Erythroblast (primary cell): ENCODE data around the gene CCDC137.
A peak's percentile ranks its signal among the peaks of the same experiment; 100 is the strongest.

Experiments used
- DNase-seq, 2 experiments: peaks; one replicate each; lab custom pipeline; 2025; lab: John Stamatoyannopoulos, UW
- GATA1 ChIP-seq: IDR thresholded peaks from 2 replicates; pipeline ENCODE4 v1.6.1; 2011; ENCODE audit warnings: low read depth, mild to moderate bottlenecking, control low read depth, low read length, moderate library complexity
- POLR2A ChIP-seq: IDR thresholded peaks from 2 replicates; pipeline ENCODE4 v1.6.1; 2011; ENCODE audit warnings: mild to moderate bottlenecking, low read length

Gene CCDC137

DNA sequence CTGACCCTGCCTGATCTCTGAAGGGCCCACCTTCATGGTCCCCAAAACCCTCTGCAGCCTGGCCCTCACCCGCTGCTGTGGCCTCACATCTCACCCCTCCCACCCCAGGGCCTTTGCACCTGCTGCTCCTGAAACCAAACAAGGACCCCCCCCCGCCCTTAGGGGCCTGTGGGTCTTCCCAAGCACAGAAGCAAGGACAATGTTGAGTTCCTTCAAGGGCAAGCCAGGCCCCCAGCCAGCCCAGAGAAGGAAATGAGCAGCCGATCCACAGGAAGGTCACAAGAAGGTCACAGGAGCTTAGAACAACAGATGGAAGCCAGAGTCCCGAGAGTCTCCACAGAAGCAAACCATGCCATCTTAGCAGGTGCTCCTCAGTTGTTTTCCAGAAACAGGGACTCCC, 9.7 kb upstream of the CCDC137 start:
- no peak for DNase-seq
- TF ChIP-seq GATA1: no peak
- TF ChIP-seq POLR2A: no peak

DNA sequence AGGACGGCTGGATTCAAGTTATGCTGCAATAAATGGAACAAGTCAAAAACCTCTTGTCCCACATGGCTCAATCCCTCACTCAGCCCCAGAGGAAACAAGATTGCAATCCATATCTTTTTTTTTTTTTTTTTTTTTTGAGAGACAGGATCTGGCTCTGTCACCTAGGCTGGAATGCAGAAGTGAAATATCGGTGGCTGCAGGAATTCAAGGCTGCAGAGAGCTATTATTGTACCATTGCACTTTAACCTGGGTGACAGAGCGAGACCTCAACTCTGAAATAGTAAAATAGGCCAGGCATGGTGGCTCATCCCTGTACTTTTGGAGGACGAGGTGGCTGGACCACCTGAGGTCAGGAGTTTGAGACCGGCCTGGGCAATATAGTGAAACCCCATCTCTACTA, 7.5 kb upstream of the CCDC137 start:
- TF ChIP-seq POLR2A (no peak), GATA1 (no peak)
- DNase-seq: no peak

DNA sequence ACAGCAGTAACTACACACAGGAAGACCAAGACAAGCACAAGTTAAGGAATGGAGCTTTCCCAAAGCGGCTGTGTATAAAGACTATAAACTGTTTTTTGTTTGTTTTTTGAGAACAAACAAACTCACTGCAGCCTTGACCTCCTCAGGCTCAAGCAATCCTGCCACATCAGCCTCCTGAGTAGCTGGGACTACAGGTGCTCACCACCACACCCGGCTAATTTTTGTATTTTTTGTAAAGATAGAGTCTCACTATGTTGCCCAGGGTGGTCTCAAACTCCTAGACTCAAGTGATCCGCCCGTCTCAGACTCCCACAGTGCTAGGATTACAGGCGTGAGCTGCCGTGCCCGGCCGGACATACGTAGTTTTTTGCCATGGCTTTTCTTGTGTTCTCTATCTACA, 6.1 kb upstream of the CCDC137 start:
- no peak for DNase-seq
- TF ChIP-seq POLR2A (no peak), GATA1 (no peak)

DNA sequence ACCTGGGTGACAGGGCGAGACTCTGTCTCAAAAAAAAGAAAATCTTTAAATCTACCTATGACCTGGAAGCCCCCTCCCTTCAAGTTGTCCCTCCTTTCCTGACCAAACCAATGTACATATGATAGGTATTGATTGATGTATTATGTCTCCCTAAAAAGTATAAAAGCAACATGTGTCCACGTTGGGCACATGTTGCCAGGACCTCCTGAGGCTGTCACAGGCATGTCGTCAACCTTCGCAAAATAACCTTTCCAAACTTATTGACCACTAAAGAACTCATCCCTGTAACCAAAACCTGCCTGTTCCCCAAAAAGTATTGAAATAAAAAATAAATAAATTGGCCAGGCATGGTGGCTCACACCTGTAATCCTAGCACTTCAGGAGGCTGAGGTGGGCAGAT, 4.5 kb upstream of the CCDC137 start:
- no peak for DNase-seq
- TF ChIP-seq POLR2A: no peak
- no peak for TF ChIP-seq GATA1

DNA sequence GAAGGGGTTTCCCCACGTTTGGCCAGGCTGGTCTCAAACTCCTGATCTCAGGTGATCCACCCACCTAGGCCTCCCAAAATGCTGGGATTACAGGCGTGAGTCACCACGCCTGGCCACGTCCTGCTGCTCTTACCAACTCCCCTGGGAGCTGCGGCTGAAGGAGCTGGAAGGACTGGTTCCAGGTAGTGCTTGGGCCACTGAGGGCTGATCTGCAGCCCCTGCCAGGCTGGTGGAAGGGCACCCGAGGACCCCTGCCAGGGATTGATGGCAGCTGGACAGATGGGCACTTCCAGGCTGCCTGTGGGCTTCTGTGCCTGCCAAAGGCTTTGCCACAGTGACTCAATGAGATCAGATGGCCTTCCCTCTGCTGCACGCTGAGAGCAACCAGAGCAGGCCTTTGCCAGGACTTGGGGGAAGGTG, 2.5 kb upstream of the CCDC137 start:
- no peak for DNase-seq
- TF ChIP-seq GATA1: no peak
- TF ChIP-seq POLR2A: no peak

DNA sequence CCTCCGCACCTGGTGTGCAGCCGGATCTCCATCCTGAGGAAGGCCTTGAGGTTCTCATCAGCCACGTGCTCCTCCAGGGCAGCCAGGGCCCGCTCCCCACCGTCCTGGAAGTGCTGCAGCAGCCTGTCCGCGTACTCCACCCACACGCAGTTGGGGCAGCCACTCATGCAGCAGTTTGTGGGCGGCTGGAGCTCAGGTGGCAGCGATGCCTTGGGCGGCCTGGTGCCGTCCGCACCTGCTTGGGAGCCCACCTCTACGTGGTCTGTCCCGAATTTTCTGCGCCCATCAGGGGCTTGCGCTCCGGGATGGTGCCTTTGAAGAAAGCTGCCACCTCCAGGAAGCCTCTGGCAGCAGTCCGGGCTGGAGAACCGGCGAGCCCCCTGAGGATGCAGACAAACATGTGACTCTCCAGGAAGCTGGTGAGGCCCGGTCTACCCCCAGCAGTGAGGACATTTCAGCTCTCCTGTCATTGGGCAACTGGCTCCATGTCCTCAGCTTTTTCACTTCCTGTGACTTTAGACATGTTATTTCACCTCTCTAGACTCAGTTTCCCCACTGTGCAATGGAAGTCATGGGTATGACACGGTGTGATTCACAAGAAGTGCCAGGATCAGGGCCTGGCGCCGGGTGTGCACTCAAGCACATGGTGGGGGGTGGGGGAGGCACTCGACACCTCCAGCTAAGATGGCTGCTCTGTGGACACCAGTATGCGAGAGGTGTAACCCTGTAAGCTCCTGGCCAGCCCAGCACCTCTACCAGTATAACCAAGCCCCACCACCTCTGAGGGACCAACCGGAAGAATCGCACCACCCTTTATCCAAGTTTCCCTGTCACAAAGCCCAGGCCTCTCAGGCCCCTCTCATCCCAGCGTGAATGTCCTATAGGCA, 1.1 kb upstream of the CCDC137 start:
- peak; percentile 62 to 65 for DNase-seq

DNA sequence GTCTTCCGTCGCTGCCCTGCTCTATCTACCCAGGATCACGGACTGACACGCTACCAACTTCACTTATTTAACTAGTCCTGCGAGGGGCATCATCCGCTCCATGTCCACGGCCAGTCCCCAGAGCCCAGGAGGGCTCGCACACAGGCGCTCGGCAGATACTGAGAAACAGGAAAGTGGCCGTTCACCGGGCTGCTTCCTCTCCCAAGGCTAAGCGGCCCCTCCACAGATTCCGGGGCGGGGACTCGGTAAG, 520 bp upstream of the CCDC137 start:
- DNase-seq: no peak
- TF ChIP-seq POLR2A: no peak
- TF ChIP-seq GATA1: no peak

More for the DNA sequence above, 1.1 kb upstream of the CCDC137 start:
- TF ChIP-seq GATA1 (no peak), POLR2A (no peak)

DNA sequence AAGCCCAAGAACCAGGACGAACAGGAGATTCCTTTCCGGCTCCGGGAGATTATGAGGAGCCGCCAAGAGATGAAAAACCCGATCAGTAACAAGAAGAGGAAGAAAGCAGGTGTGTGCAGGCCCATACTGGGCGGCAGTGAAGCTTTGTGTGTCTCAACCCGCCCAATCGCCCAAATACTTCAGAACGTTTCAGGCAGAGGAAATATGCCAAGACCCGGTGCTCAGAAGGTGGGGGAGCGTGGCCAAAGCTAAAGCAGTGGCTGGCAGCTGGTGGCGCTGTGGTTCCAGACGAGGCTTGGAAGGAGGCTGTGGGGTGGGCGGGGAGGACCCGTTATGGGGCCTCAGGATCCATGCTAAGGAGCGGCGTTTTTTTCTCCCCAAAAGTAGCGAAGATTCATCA, 1.2 kb downstream of the CCDC137 start:
- DNase-seq: peak; percentile 15 to 28
- no peak for TF ChIP-seq POLR2A
- no peak for TF ChIP-seq GATA1

DNA sequence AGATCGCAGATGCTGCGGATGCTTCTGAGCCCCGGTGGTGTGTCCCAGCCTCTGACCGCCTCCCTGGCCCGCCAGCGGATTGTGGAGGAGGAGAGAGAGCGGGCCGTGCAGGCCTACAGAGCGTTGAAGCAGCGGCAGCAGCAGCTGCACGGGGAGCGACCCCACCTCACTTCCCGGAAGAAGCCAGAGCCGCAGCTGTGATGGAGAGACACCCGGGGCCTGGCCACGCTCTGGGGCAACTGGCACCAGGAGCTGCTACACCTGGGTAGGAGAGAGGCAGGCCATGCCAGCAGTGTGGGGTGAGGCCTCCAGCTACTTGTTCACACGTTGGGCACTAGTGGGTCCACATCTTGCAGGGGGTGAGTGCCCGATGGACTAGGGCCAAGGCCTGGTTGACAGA, 6.0 kb downstream of the CCDC137 start:
- no peak for TF ChIP-seq POLR2A
- TF ChIP-seq GATA1: no peak
- no peak for DNase-seq

DNA sequence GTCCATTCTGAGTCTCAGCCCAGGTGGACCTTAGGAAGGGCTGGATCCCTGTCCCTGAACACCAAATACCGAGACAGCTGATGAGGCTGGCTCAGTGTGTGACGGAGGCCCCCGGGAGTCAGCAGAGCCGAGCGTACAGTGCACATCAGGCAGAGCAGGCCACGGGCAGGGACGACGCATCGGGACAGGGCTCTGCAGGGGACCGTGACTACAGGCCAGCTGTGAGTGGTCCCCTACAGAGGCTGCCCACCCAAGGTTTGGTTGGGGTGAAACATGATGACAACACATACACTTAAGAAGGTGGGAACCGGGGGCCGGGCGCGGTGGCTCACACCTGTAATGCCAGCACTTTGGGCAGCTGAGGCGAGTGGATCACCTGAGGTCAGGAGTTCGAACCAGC, 6.4 kb downstream of the CCDC137 start:
- TF ChIP-seq GATA1: no peak
- no peak for TF ChIP-seq POLR2A
- DNase-seq: no peak

DNA sequence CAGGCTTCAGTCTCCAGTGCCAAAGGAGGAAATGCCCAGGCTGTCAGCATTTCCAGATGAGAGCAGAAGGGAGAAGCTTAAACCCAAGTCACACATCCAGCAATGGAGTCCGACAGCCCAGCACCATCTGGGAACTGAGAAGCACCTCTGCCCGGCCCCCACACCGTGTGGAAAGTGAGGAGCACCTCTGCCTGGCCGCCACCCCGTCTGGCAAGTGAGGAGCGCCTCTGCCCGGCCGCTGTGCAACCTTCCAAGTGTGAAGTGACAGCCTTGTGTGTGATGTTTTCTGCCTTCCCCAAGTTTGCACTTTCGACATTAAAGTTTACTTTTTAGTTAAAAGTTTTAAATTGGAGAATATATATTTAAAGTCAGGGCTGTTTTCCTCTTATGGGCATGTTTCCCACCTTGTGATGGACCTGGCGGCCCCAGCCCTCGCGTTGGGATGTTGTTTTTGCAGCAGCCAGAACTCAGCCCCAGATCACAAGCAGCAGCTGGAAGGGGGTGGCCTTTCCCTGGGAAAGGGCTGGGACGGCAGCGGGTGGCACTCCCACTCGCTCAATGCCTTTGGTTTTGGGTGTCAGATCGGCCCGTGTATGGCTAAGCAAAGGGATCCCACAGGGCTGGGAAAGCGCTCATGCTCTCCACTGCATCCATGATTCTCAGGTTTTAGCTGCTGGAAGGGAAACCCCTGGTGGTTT, 7.2 kb downstream of the CCDC137 start:
- TF ChIP-seq GATA1: no peak
- no peak for TF ChIP-seq POLR2A
- DNase-seq: no peak

DNA sequence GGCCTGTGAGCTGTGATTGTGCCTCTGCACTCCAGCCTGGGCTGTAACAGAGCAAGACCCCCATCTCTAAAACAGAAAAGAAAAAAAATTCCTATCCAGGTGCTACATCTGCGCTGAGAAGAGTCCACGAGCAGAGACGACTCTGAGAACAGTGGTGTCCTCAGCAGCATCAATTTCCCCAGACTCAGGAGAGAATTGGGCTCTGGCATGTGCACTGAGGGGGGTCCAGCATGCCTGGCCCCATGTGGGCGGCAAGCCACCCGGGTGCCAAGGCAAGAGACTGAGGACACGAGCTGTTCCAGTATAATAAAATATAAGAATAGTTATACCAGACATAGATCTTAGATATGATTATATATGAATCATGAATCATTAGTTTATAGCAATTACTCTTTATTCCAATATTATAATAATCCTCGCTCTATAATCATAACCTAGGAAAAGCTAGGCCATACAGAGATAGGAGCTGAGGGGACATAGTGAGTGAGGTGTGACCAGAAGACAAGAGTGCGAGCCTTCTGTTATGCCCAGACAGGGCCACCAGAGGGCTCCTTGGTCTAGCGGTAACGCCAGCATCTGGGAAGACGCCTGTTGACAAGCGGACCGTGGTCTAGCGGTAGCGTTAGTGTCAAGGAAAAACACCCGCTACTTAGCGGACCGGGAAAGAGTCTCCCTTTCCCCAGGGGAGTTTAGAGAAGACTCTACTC, 9.1 kb downstream of the CCDC137 start:
- DNase-seq: peak; percentile 44 to 56

DNA sequence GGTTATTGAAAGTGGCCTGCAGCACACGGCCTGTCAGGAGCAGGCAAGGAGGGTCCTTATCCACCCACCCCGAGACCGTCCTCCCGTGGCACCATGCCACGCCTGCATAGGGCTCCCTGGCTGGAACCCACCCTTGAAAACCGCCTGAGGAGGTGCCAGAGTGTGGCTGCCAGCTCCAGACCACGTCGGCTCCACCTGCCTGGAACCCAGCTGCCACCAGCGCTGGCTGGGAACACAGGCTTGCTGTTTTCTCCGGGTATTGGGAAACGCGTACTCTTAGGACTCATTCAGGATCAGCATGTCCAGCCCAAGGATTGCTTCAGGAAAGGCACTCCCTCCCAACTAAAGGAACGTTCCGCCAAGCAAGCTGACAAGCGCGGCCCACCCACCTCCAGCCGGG, 10.4 kb downstream of the CCDC137 start:
- no peak for TF ChIP-seq POLR2A
- TF ChIP-seq GATA1: no peak
- DNase-seq: no peak

DNA sequence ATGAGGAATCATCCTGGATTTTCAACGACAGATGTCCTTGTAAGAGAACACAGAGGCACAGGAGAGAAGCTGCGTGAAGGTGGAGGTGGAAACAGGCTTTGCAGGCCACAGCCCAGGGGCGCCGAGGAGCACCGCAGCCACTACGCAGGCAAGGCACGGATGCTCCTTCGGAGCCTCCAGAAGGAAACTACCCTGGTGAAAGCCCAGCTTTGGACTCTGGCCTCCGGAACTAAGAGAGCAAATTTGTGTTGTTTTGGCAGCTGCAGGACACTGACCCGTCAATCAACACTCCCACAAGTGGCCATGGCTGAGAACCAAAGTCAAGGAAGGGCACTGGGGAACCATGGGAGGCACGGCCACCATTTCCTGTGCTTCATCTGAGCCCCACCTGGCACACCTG, 13.6 kb downstream of the CCDC137 start:
- no peak for DNase-seq
- TF ChIP-seq GATA1: no peak
- no peak for TF ChIP-seq POLR2A
